Stimulated activated CD4-positive, alpha-beta T cell treated with anti-CD3 and anti-CD28 coated beads, Interleukin-1b, Interleukin-23, amount 100 ng/mL, for 4 hours (primary cell): ENCODE results near the gene HOXA2.
A peak's percentile ranks its signal among the peaks of the same experiment; 100 is the strongest.

Experiments
- DNase-seq, 2 donors: peaks; one replicate each; pipeline ENCODE4 v3.0.0-alpha.2; 2020; ENCODE audit warnings: low read depth in 2 of 2

Gene HOXA2

DNA sequence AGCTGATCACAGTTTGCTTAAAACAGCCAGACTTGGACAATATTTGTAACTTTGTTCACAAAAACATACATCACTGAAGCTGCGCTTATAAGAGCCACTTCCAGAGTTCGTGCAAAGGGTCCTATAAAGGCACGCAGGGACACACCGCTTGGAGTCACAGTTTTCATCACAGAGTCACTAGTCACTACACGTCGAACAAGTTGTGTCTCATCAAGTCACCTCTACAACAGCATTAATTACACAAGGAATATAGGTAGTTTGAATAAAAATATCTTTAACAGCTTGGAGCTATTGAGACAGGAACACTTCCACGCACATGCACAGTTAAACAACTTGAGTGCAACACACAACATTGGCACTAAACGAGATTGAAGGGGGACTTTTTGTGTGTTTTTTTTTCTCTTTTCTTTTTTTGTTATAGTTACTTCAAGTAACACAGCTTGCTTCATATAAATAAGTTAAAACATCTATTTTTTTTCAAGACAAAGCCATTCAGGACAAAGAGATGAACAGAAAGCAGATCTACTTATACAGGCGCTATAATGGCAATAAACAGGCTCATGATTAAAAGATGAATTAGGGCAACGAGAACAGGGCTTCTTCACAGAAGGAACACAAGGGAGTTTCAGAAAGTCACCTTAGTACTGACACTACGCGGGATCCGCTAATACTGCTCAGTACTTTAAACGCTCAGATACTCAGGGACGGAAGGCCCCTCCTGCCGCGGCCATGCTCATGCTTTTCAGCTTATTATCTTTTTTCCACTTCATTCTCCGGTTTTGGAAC is 38.8 kb upstream of the HOXA2 start:
- DNase-seq = no peak

DNA sequence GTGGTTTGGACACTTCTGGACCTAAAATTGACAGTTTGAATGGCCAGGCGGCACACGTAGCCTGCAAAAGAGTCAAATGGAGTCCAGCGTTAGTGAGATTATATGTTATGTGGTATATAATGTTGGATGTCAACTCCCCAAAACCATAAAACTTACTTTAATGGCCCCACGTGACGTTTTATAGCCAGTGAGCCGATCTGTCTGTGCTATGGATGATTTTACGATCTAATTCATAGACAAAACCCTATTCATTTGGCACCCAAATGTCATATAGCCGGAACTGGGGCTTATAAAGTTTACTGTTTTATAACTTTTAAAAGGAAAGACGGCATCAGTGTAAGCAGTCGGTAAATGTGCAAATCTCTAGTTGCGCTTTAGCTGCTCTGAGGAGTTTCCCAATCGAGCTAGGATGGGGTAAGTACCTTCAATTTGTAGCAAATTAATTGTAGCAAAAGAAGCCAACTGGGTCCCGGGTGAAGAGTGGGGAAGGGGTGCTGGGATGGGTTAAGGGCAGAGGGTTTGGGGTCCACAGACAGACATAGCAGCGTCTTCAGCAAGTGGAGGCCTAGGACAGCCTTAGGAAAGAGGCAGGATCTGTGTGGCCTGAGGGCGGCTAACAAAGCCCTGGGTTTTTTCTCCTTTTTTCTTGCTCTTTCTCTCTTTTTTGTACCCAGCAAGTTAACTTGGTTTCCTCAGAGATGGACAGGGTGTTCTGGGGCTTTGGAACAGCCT is 37.8 kb upstream of the HOXA2 start:
- DNase-seq = no peak

DNA sequence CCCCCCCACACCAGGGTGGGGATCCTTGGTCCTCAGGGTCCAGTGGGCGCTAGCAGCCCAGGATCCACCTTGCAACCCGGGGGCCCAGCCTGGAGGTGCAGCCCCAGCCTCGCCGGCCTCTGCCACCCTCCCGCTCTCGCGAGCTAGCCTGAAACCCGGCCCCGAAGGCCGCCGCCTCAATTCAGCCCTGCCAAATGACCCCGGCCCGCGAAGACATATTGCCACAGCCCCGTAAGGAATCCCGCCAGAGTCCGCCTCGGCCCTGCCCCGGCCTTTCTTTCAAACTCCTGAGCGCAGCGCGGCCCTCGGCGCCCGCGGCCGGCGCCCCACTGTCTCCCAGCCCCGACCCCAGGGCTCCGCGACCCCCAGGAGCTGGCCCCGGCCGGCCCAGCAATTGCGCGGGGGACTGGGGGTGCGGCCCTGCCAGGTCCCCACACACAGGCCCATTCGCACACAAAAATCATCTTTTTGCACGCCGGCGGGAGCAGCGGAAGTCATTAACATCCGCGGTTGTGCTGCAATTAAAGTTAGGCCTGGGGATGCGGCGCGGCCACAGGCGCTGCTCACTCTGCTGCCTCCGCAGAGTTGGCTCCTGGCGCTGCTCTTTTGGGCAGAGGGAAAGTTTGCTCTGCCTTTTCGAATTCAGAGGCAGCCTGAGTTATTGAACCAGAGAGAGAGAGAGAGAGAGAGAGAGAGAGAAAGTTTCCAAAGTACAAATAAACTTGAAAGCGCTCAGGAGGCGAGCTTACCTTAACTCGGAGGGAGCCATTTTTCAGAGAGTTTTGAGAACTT is 37.0 kb upstream of the HOXA2 start:
- DNase-seq = no peak

DNA sequence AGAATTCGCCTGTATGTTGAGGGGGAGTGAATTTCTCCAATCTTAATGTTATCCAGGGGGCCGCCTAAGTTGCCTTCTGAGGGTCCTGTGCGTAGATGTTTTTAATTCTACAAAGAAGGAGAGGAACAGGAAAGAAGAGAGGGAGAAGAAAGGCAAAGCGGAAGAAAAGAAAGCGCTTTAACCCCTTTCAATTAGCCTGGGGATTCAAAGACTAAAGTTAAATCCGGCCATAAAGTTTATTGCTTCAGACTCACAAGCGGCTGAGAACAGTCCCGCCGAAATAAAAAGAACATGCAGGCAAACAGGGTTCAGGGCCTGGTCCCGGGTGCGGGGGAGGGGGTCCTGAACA is 36.5 kb upstream of the HOXA2 start:
- no peak for DNase-seq

DNA sequence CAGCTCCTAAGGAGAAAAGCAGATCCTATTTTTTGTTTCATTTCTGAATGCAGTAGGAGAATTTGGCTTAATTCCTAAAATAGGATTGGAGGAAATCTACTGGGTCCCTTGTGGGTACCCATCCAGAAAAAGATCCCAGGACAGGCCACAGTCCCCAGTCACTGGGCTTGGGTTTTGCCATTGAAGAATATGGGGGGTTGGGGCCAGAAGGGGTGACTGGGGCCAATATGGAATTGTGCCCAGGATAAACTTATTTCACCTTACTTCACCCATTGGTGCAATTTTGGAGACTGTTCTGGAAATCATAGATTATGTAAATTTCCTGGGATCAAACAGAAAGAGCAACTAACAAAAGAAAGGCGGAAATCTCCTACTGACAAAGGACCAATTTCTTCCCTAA is 36.0 kb upstream of the HOXA2 start:
- DNase-seq = no peak

DNA sequence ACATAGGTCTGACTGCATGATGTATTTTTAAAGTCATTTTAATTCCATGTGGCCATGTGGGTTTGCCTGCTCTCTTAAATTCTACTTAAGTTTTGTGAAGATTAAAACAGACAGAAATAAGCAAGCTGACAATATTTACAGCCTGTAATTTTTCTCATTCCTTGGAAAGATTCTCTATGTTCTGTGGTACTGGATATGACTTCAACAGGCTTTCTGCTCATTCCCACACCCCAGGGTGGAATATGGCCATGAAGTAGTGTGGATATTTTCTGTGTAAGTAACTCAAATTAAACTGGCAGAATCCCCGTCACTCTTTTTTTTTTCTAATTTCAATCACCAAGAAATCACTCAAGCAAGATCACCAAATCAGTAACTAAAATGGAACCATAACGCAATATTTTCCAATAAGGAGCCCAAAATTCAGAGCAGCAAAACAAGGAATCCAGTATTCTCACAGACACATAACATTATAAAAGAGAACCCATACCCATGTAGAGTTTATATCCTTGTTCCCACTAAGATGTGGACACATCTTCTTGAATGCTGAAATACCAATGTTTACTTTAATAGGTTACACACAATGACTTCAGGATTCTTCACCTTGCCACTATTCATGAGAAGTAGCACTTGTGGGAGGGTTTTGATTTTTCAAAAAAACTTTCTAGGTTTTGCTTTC is 35.3 kb upstream of the HOXA2 start:
- no peak for DNase-seq

DNA sequence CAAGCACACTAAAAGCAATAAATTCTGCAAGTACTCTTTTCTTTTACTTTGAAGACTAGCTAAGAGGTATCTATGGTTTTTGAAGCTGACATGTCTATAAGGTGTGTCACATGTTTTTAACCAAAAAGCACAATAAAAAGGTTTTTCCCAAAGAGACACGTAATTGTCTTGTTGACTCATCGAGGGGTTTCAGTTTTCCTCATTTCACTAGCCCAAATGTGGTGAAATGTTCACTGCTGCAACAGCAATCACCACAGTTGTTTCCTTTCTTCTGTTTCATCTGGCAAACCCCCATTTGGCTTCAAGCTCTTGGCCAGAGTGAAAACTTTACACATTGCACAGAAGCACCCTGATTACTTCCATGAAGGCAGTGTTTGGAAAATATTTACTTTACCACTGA is 31.9 kb upstream of the HOXA2 start:
- no peak for DNase-seq

DNA sequence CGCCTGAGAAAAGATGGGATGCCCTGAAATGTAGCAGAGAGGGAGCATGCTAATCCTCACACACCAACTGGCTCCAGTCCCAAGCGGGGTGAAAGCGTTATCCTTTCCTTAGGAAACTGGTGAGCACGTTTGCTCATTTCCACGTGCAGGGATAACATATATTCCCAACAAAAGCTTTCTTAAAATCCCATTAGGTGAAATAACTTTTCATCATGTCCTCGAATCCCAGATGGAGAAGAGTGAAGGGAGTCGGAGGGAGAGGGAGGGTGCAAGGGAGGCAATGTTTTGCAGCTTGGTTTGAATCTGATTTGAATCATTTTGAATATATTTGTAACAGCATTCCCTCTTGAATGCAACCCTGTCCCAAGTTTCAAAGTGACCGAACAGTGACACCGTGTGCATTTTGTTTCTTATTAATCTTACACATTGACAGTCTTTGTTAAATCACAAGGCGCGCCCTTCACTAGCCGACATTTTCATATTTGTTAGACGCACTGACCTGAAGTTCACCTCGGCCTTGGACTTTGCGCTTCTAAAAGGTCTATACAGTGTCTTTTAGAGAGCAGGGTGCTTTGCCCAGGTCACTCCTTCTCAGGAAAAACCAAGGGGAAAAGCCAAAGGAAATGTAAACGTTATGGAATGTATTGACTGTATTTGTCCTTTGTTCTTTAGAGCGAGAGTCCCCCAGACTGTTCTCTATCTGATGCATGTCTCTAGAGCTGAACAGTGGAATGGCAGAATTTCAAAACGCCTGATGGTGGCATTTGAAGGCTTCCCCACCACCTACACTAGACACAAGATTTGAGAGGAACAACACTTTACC is 31.1 kb upstream of the HOXA2 start:
- DNase-seq = no peak

DNA sequence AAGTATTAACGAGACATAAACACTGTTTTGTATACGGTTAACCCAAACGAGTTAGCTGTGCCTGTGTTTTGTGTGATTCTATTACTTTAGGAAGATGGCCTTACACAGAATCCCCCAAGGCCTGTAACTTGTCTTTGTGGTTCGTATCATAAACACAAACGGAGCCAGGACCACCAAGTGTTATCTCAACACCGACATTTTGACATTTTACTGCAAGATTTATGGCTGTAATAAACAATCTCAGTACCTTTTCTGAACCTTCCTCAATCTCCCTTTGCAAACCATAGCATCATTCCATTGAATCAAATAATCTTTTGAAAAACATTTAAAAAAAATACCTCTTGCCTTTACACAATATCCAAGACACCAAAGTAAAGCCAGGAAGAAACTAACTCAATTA is 30.5 kb upstream of the HOXA2 start:
- DNase-seq = no peak

DNA sequence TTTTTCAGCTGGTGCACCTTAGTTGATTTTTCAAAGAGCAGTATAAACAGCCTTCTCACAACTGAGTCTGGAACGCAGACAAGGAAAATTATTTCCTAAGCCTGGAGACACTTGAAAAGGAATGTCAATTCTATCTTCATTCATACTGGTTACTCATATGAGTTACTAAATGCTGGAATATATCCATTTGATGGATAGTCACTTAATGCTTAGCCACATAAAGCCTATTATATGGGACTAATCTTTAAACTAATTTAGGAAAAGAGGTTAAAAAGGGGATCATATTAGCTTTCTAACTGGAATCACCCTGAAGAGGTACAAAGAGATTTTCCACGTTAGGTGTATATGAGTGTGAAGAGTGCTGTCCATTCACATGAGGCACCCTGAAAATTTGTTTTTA is 29.7 kb upstream of the HOXA2 start:
- no peak for DNase-seq

DNA sequence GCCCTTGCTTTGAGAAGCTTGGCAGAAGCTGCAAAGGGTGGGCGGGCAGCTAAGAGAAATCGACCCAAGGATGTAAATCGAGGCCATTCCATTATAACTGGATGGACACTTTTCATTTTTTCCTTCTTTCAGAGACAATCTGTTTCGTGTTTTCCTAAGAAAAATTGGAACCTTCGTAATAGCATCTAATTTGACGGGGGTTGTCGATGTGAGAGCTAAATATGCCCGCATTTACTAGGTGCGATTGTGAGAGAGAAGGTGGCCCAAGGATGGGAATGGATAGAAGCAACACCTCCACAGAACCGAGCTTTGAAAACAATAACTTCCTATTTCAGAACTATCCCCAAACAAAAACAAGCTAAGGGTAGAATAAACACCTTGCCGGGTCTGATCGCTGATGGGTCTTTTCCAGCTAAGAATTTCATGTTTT is 28.9 kb upstream of the HOXA2 start:
- no peak for DNase-seq

DNA sequence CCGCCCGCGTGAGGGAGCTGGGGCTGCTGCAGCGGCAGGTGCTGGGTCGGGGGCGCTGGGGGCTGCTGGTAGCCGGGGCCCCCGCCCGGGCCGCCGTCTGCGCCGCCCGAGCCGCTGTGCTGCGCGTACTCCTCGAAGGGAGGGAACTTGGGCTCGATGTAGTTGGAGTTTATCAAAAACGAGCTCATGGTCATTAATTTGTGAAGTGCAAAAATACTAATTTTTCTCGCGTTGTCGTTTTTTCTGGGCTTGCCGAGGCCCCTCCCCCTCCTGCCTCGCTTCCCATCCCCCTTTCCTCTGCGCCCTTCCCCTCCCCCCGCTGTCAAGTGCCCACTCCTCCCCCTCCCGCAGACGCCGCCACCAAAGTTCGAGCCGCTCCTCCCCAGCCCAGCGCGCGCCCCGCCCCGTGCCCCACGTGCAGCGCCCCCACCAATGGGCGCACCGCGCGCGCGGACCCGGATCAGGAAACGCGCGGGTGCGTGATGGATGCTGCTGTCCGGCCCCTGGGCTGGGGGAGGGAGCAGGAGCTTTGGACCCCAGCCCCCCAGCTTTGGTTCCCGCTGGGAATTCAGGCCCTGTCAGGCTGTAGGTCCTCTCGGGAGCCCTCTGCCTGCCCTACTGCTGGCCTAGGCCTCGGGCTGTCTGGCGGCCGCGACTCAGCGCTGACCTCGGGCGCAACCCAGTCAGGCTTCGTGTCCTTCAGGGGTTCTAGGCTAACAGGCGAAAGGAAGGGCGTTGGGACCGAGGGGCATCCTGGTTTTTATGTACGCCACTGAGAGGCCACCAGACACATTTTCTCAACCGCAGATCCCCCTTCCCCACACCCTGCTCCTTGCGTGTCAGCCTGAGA is 28.3 kb upstream of the HOXA2 start, which contains the start of gene HOXA4:
HOXA4 (minus strand) TSS at position 218 of the 850 bp plus-strand sequence; CDS start at position 194, 24 bp downstream.
- peak; percentile 65 to 66 for DNase-seq

DNA sequence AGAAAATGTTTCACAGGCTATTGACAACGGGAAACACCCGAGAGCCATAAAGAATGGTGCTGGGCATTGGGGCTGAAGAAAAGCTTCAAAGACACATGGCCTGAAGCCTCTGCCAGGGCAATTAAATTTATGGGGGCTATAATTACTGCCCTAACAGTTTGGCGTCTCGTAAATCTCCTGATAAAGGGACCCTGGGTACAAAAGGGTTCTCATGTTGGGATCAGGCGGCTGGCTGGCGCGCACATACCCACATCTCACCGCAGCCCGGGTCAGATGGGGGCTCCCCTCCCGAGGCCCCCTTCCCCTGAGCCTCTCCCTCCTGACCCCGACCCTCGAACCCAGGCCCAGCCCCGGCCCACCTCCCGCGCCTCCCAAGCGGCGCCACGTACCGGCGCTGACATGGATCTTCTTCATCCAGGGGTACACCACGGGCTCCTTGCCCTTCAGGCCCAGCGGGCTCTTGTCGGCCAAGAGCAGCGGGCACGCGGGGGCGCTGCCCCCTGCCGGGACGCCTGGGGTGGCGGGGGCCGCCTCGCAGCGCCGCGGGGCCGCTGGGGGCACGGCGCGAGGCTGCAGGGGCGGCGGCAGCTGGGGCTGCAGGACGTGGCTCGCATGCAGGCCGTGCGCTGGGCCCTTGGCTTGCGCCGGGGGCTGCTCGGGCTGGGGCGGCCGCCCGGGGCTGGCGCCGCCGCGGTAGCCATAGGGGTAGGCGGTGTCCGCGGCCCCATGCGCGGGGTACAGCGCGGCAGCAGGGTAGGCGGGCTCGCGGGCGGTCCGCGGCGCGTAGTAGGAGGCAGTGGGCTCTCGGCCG is 27.5 kb upstream of the HOXA2 start:
- DNase-seq = no peak

DNA sequence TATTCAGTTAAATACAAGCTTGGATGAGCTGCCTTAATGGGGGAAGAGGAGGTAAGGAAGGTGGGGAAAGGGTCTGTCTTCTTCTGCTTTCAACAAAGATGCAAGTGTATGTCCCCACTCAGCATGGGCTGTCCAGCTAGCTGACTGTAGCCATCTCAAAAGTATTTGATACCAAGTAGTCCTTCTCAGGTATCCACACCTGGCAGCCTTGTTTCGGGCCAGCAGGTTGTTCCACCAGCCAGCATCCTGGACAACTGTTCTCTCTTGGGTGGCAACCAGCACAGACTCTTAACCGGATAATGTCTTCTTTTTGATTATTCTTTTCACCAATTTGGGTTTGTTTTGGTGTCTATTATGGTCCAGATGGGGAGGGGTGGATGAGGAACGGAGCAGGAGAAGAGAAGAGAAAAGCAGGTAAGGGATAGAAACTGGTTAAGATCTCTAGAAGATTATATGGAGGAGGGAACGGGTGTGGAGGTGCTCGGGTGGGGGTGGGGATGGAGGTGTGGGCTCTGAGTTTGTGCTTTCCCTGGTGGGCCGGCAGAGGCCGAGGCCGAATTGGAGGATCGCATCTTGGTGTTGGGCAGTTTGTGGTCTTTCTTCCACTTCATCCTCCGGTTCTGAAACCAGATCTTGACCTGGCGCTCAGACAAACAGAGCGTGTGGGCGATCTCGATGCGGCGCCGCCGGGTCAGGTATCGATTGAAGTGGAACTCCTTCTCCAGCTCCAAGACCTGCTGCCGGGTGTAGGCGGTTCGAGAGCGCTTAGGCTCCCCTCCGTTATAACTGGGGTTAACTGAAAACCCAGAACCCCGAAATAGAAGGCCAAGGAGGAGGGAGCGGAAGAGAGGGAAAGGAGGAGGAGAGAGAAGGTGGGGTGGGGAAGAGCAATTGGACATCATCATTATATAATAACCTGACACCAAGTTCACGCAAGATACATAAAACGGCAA is 26.6 kb upstream of the HOXA2 start:
- DNase-seq = no peak

DNA sequence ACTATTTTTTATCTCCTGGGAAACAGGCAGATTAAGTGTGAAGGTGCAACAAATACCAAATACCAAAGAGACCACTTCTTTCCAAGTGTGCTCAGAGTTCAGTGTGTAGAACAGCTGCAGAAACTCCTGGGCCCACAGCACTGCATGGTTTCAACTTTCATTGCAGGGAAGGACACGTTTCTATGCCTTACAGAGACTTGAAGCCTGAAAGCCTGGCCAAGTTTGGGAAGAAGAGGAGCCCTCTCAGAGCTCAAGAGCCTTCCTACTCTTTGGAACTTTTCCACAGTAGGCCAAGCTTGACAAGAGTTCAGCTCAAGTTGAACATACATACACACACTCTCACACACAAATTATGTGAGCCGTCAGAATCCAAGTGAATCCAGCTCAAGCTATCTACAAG is 25.6 kb upstream of the HOXA2 start:
- DNase-seq = no peak

DNA sequence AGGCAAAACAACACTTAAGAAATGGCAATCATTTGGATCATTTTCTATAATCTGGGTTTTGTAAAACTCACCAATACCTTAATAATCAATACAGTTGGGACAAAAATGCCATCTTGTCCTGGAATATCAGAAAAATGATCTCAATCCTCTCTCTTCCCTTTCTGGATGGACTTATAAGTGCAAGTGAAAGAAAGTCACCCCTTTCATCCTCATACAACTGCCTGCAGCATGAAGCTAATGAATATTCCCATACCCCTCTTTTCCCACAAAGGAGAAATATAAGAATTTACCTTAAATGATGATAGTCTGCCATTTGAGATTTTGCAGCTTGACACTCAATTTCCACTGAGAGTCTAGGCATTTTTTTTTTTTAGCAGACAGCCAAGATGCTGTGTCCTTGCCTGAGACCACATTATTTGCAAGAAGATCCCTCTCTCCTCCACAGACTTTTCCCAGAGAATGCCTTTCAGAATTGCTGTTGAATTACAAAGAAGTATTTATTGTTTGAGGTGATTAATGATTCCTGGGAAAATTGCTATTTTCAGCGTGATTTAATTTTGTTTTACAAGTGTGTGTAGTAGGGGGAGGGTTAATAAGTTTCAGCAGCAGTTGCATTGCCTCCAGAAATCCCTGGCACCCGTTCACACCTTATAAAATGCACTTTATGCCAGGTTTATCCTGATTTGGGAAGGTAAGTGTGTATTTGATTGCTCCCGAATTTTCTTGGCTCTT is 24.3 kb upstream of the HOXA2 start:
- DNase-seq = no peak

DNA sequence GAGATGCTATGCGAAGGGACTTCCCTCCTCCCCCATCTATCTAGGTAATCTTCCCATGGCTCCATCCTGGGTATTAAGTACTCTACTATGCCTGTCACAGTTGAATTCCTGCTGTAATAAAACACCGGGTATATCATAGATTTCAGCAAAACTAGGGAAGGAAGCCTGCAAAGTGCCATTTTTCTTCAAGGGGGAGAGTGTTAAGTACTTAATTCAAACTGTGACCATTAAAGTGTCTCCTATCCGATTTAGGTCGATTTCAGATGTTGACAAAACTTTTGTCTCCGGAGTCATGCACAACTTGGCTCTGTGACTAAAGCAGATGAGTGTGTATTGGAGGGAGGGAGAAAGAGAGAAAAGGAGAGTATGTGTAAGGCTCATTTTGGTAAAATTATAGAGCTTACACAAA is 23.5 kb upstream of the HOXA2 start:
- DNase-seq = no peak
